Left lung (tissue), 10 donors: ENCODE results near the gene CLEC5A. TPM values are rescaled to one million over a fixed set of nuclear protein-coding genes. Genes with fewer than 3 reads are reported as not detected.

Experiments used
- ATAC-seq: fragments of 200-7000 bp; cut with Tn5 transposase; one replicate; pipeline ENCODE4 v1.9.1; 2020; ENCODE audit warnings: moderate library complexity
- DNase-seq, 4 donors: peaks; one replicate each; pipeline ENCODE4 v3.0.0-alpha.2; 2013 to 2020
- H3K27ac ChIP-seq, 2 donors: fragments of 200-600 bp; sonication (generic) in 1 of 2; one replicate each; pipeline versions ENCODE4 v1.5.0 to v1.8.0; 2020 to 2021
- H3K27me3 ChIP-seq, 2 donors: fragments of 200-600 bp; sonication (generic) in 1 of 2; one replicate each; pipeline versions ENCODE4 v1.5.0 to v1.8.0; 2020 to 2021
- H3K36me3 ChIP-seq, 2 donors: fragments of 200-600 bp; sonication (generic) in 1 of 2; one replicate each; pipeline versions ENCODE4 v1.5.0 to v1.8.0; 2020 to 2021
- H3K4me1 ChIP-seq, 2 donors: fragments of 200-600 bp; one replicate each; pipeline ENCODE4 v1.8.0; 2021
- H3K4me3 ChIP-seq, 2 donors: fragments of 200-600 bp; sonication (generic) in 1 of 2; one replicate each; pipeline versions ENCODE4 v1.5.0 to v1.8.0; 2020 to 2021; ENCODE audit warnings: mild to moderate bottlenecking in 1 of 2
- H3K9me3 ChIP-seq, 2 donors: fragments of 200-600 bp; sonication (generic) in 1 of 2; one replicate each; pipeline versions ENCODE4 v1.5.0 to v1.8.0; 2020 to 2021
- intact Hi-C, 2 donors: fragments of 100-400 bp; cut with DNase I; formaldehyde crosslinking; loops; one replicate each; pipeline versions ENCODE4 v1.11.2 to v1.14.2; 2022
- polyA plus RNA-seq, 6 donors: library from polyadenylated mRNA; unstranded; fragments of 120-200 nt; gene quantifications; one replicate each; pipeline ENCODE4 v1.2.1, GENCODE V29; 2013; ENCODE audit not compliant: insufficient read length in 6 of 6
- total RNA-seq, 2 donors: library from RNA; stranded (reverse); fragmentation: NEBNext Ultra II Directional; extraction: Animal tissue kit (Norgen Biotek cat#: 25700); gene quantifications; one replicate each; pipeline ENCODE4 v1.2.1, GENCODE V29; 2021
- TF ChIP-seq, protein P1 (sequence below), 2 donors: fragments of 200-600 bp; sonication (generic) in 1 of 2; IDR thresholded peaks; one replicate each; pipeline versions ENCODE4 v1.5.0 to v1.8.0; 2021; ENCODE audit warnings: antibody characterized with exemption in 2 of 2
- donor health status: DM: no; HTN: yes; CAD: no.
- donor health status: DM: no; HTN: no; CAD: no.

The CLEC5A gene
- total and polyA plus RNA-seq, 8 donors: 0.29 to 12.6 (median 0.92) TPM

DNA sequence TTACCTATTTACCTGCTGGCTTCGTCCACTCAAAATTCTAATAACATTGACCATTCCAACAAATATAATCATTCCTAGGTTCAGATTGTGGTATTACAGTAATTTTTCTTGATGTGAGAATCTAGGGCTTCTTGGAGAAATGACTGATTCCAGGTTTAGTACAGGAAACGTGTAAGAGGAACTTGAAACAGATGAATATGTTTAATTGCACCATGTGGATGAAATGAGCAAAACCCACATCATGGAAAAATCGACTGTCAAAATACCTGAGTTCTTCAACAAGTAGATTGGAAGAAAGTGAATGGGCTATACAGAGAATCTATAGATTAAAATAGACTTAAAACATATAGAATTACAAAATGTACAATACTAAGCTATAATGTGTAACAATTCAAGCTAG is 55.4 kb downstream of the CLEC5A start:
- no peak for ATAC-seq
- Histone ChIP-seq H3K27ac (no peak overlapping the region), H3K27me3 (no peaks in the 10 kb centered on the region)

DNA sequence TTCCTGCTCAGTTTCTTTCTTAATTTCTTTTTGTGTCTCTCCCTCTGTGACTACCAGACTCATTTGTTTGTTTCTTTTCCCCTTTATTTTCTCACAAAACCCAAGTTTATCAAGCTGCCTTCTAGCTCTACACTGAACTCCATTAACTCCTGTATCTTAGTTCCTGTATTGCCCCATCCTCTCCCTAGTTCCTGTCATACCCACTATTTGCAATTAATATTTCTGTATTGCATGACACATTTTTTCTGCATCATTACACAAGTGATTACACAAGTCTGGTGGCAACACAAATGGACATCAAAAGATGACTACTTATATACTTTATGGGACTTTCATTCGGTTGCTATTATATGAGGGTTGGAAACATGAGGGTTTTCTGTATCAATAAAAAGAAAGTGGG is 57.5 kb downstream of the CLEC5A start:
- no peaks in the 10 kb centered on the region for H3K9me3 ChIP-seq
- intact Hi-C loops: no loop called here
- peak; percentile 25 for ATAC-seq
- no peaks in the 10 kb centered on the region for H3K36me3 ChIP-seq
- H3K27ac ChIP-seq: peak overlapping the region in 1 of 2 donors; percentile 75
- TF ChIP-seq, protein P1, sequence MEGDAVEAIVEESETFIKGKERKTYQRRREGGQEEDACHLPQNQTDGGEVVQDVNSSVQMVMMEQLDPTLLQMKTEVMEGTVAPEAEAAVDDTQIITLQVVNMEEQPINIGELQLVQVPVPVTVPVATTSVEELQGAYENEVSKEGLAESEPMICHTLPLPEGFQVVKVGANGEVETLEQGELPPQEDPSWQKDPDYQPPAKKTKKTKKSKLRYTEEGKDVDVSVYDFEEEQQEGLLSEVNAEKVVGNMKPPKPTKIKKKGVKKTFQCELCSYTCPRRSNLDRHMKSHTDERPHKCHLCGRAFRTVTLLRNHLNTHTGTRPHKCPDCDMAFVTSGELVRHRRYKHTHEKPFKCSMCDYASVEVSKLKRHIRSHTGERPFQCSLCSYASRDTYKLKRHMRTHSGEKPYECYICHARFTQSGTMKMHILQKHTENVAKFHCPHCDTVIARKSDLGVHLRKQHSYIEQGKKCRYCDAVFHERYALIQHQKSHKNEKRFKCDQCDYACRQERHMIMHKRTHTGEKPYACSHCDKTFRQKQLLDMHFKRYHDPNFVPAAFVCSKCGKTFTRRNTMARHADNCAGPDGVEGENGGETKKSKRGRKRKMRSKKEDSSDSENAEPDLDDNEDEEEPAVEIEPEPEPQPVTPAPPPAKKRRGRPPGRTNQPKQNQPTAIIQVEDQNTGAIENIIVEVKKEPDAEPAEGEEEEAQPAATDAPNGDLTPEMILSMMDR (IDR thresholded peaks at IDR 0.05): no peak
- H3K27me3 ChIP-seq: no peaks in the 10 kb centered on the region
- no peaks in the 10 kb centered on the region for H3K4me1 ChIP-seq
- no peak for DNase-seq
- no peak overlapping the region for H3K4me3 ChIP-seq

More for the DNA sequence above, 55.4 kb downstream of the CLEC5A start:
- Histone ChIP-seq H3K36me3 (no peaks in the 10 kb centered on the region), H3K4me1 (no peaks in the 10 kb centered on the region), H3K4me3 (no peak overlapping the region), H3K9me3 (no peaks in the 10 kb centered on the region)
- intact Hi-C loops: no loop called here
- TF ChIP-seq, protein P1 (IDR thresholded peaks at IDR 0.05): no peak
- DNase-seq: no peak

DNA sequence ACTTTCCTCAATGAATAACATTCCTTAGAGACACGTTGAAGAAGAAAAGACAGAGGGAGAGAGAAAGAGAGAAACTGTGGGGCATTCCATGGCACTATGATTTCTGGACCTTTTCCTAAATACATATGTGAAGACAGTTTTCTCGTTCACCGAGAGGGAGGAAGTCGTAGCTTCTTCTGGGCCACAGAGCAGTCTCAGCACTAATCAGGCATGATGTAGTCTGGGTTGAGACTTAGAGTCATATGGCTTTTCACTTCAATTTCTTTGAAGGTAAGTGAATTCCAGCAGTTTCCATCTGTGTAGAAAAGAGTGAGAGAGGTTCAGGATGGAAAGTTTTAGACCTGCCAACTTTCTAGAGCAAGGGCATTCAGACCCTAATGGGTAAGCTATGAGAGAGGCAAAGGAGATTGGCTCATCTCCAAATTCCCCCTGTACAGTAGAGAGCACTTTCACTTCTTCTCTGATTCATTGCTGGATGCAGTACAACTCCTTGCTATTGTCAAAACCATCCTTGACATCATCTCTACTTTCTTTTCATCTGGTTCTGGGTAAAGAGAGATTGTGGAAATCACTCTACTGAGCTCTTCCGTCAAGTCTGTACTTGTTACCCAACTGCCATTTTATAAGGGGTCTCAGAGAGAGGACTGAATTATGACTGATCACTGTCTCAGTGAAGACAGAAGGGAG is 62.1 kb downstream of the CLEC5A start:
- TF ChIP-seq, protein P1 (IDR thresholded peaks at IDR 0.05): no peak
- Histone ChIP-seq H3K27me3 (no peaks in the 10 kb centered on the region), H3K36me3 (no peaks in the 10 kb centered on the region), H3K4me3 (no peak overlapping the region), H3K9me3 (no peaks in the 10 kb centered on the region), H3K27ac (no peak overlapping the region), H3K4me1 (no peaks in the 10 kb centered on the region)
- DNase-seq: no peak
- ATAC-seq: no peak
- intact Hi-C loops: no loop called here

DNA sequence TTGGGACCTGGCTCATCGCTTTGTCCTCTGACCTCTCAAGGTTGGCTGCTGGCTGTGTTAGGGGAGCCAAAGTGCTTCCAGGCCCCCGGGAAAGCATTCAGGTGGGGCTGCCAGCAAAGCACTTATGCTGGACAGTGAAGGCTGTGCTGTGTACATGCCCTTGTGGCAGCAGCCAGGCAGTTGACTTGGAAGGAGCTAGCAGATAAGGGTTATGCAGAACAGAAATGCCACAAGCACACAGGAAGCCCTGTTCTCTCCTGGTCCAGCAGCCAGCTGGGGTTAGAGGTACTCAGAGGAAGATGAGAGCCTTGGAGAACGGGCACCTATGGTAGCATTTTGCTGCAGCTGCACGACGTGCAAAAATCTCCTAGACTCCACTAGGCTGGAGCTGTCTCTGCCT is 65.8 kb downstream of the CLEC5A start:
- no peaks in the 10 kb centered on the region for H3K4me1 ChIP-seq
- H3K9me3 ChIP-seq: no peaks in the 10 kb centered on the region
- H3K27ac ChIP-seq: no peak overlapping the region
- DNase-seq (no peak), ATAC-seq (no peak)
- H3K27me3 ChIP-seq: no peaks in the 10 kb centered on the region
- no peaks in the 10 kb centered on the region for H3K36me3 ChIP-seq
- TF ChIP-seq, protein P1 (IDR thresholded peaks at IDR 0.05): no peak
- intact Hi-C loops: no loop called here
- H3K4me3 ChIP-seq: no peak overlapping the region

DNA sequence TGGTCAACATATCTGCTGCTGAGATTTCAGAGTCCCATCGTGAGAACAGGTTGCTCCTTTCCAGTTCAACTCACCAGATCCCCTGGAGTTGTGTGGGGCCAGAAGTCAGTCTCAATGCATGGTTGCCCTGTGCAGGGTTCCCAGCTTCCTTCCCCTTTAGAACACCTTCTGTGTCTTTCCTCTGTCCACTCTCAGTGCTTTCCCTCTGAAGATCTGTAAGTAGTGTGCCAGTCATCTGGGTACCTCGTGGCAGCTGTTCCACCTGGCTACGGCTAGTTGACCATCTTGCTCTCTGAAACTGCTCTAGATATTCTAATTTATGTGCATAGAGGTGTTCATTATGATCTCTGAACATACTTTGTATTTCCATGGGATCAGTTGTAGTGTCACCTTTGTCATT is 69.4 kb downstream of the CLEC5A start:
- Histone ChIP-seq H3K36me3 (no peaks in the 10 kb centered on the region), H3K27me3 (no peaks in the 10 kb centered on the region), H3K4me3 (no peak overlapping the region), H3K27ac (no peak overlapping the region), H3K9me3 (no peaks in the 10 kb centered on the region), H3K4me1 (no peaks in the 10 kb centered on the region)
- DNase-seq (no peak), ATAC-seq (no peak)
- TF ChIP-seq, protein P1 (IDR thresholded peaks at IDR 0.05): no peak
- intact Hi-C loops: no loop called here

Other genes starting within 250 kb of the CLEC5A start
- 10 to 100 TPM; 20.4 to 28.9 TPM for gene DENND11, start 244.8 kb downstream of the CLEC5A start, total RNA-seq
- gene DENND11, start 244.8 kb downstream of the CLEC5A start, polyA plus RNA-seq: 10 to 100 TPM; 39.6 to 48.7 (median 43.0) TPM
- not detected for gene WEE2, start 238.6 kb downstream of the CLEC5A start, total RNA-seq
- under 1 TPM; 0.23 to 0.64 (median 0.44) TPM for gene WEE2, start 238.6 kb downstream of the CLEC5A start, polyA plus RNA-seq
- 10 to 100 TPM; 71.6 to 96.2 TPM for gene SSBP1, start 208.6 kb downstream of the CLEC5A start, total RNA-seq
- gene SSBP1, start 208.6 kb downstream of the CLEC5A start, polyA plus RNA-seq: 100 to 1,000 TPM; 117 to 130 (median 120) TPM
- 1 to 10 TPM in 1 of 2 donors, under 1 TPM in 1; 0.82 to 2.7 TPM for gene TAS2R3, start 182.9 kb downstream of the CLEC5A start, total RNA-seq
- gene TAS2R3, start 182.9 kb downstream of the CLEC5A start, polyA plus RNA-seq: 1 to 10 TPM in 5 of 6 donors, under 1 TPM in 1; 0.35 to 2.9 (median 2.3) TPM
- 1 to 10 TPM in 1 of 2 donors, under 1 TPM in 1; 0.99 to 1.1 TPM for gene TAS2R4, start 170.3 kb downstream of the CLEC5A start, total RNA-seq
- 1 to 10 TPM; 4.6 to 6.3 (median 5.5) TPM for gene TAS2R4, start 170.3 kb downstream of the CLEC5A start, polyA plus RNA-seq
- gene TAS2R5, start 156.8 kb downstream of the CLEC5A start, total RNA-seq: 1 to 10 TPM in 1 of 2 donors, under 1 TPM in 1; 0.79 to 2.0 TPM
- gene TAS2R5, start 156.8 kb downstream of the CLEC5A start, polyA plus RNA-seq: 10 to 100 TPM in 4 of 6 donors, 1 to 10 TPM in 2; 5.8 to 11.4 (median 10.1) TPM
- gene PRSS37, start 105.5 kb downstream of the CLEC5A start, total RNA-seq: not detected
- gene PRSS37, start 105.5 kb downstream of the CLEC5A start, polyA plus RNA-seq: 1 to 10 TPM in 1 of 6 donors, under 1 TPM in 5; 0.34 to 1.5 (median 0.61) TPM
- gene OR9A4, start 30.6 kb downstream of the CLEC5A start, total RNA-seq: not detected
- gene OR9A4, start 30.6 kb downstream of the CLEC5A start, polyA plus RNA-seq: not detected
- not detected for gene TAS2R38, start 26.8 kb upstream of the CLEC5A start, total RNA-seq
- gene TAS2R38, start 26.8 kb upstream of the CLEC5A start, polyA plus RNA-seq: not detected
- 10 to 100 TPM in 1 of 2 donors, 1 to 10 TPM in 1; 1.6 to 36.5 TPM for gene MGAM, start 48.9 kb upstream of the CLEC5A start, total RNA-seq
- gene MGAM, start 48.9 kb upstream of the CLEC5A start, polyA plus RNA-seq: 1 to 10 TPM in 3 of 6 donors, under 1 TPM in 3; 0.31 to 1.1 (median 0.98) TPM
- gene MGAM2, start 164.7 kb upstream of the CLEC5A start, total RNA-seq: 1 to 10 TPM in 1 of 2 donors, under 1 TPM in 1; 0.03 to 4.6 TPM
- under 1 TPM; 0.07 to 0.37 (median 0.17) TPM for gene MGAM2, start 164.7 kb upstream of the CLEC5A start, polyA plus RNA-seq